K562 (cell line): ENCODE data around the gene CCR8. TPM values are rescaled to one million over a fixed set of nuclear protein-coding genes. Genes with fewer than 3 reads are reported as not detected.

ENCODE experiments used
- ATAC-seq: fragments of 200-7000 bp; cut with Tn5 transposase; 3 replicates; pipeline ENCODE4 v1.9.1; 2020; ENCODE audit warnings: moderate library complexity
- BruUV-seq: library from RNA; stranded (reverse); fragments of 400-500 nt; replicated peaks from 2 replicates; lab custom pipeline; 2021; lab: Mats Ljungman, UMichigan
- CTCF ChIA-PET: fragments of 300-600 bp; formaldehyde crosslinking; extraction: SDS; loops from one replicate; lab custom pipeline; 2021; ENCODE audit warnings: low intra/inter-chr PET ratio; lab: Yijun Ruan, JAX
- POLR2A ChIA-PET: fragments of 300-600, 350-650 bp; sonication (Branson Sonifier 250); formaldehyde crosslinking; extraction: SDS; loops from one replicate; lab custom pipeline; 2021; ENCODE audit warnings: antibody characterized with exemption, inconsistent platforms; lab: Yijun Ruan, JAX
- DNase-seq, 4 experiments: peaks; one replicate each; pipeline versions ENCODE4 v3.0.0 to v3.0.0-alpha.2; 2011 to 2018; ENCODE audit warnings: low spot score in 3 of 4, mixed read lengths in 3 of 4; ENCODE audit errors: extremely low read depth in 1 of 4
- FAIRE-seq: peaks from 2 replicates; lab custom pipeline; 2011; peaks lifted over from hg19 to GRCh38; lab: Jason Lieb, UNC
- H2AFZ ChIP-seq: 2 replicates; pipeline ENCODE4 v1.6.0; 2011; ENCODE audit warnings: low read depth, low read length, control low read depth, inconsistent platforms
- H3K27ac ChIP-seq: fragments of 200-600 bp; 3 replicates; pipeline ENCODE4 v1.8.0; 2011; ENCODE audit warnings: low read depth, mild to moderate bottlenecking, control low read depth, inconsistent platforms, low read length, moderate library complexity, mixed read lengths; ENCODE audit errors: extremely low read depth
- H3K27me3 ChIP-seq, 2 experiments: fragments of 300-600 bp in 1 of 2; 2 replicates in 1 of 2; 3 replicates in 1 of 2; pipeline versions ENCODE4 v1.6.0 to v1.8.0; 2011; ENCODE audit warnings: inconsistent platforms in 2 of 2, low read length in 2 of 2, mild to moderate bottlenecking in 1 of 2, mixed read lengths in 1 of 2, moderate library complexity in 1 of 2; ENCODE audit not compliant: control insufficient read depth in 2 of 2, insufficient read depth in 2 of 2
- H3K36me3 ChIP-seq: fragments of 300-600 bp; 3 replicates; pipeline ENCODE4 v1.8.0; 2011; ENCODE audit warnings: mild to moderate bottlenecking, low read length, inconsistent platforms; ENCODE audit not compliant: control insufficient read depth, insufficient read depth
- H3K4me1 ChIP-seq, 2 experiments: fragments of 200-600 bp in 1 of 2; replicated peaks in 1 of 2; 2 replicates in 1 of 2; 3 replicates in 1 of 2; pipeline versions ENCODE4 v1.5.1 to v1.8.0; 2011; ENCODE audit warnings: inconsistent platforms in 2 of 2, low read length in 2 of 2, mild to moderate bottlenecking in 1 of 2, mixed read lengths in 1 of 2, moderate library complexity in 1 of 2; ENCODE audit not compliant: control insufficient read depth in 2 of 2, insufficient read depth in 2 of 2
- H3K4me2 ChIP-seq: 2 replicates; pipeline ENCODE4 v1.6.1; 2011; ENCODE audit warnings: low read length, control low read depth, inconsistent platforms, mixed read lengths; ENCODE audit not compliant: insufficient read depth
- H3K4me3 ChIP-seq: fragments of 200-600 bp; sonication (generic), shearing (Covaris generic); 2 replicates; pipeline ENCODE4 v1.5.1; 2016; ENCODE audit warnings: control low read depth, inconsistent platforms
- H3K79me2 ChIP-seq: fragments of 200-600 bp; 3 replicates; pipeline ENCODE4 v1.8.0; 2011; ENCODE audit warnings: low read length, inconsistent platforms; ENCODE audit not compliant: control insufficient read depth, insufficient read depth
- H3K9ac ChIP-seq, 2 experiments: 2 replicates each; pipeline versions ENCODE4 v1.6.0 to v1.6.1; 2011; ENCODE audit warnings: low read depth in 2 of 2, low read length in 2 of 2, control low read depth in 1 of 2, inconsistent platforms in 1 of 2, mild to moderate bottlenecking in 1 of 2, mixed read lengths in 1 of 2; ENCODE audit not compliant: insufficient read depth in 1 of 2
- H3K9me1 ChIP-seq: one replicate; pipeline ENCODE4 v1.6.0; 2011; ENCODE audit warnings: inconsistent platforms, mild to moderate bottlenecking, low read length, moderate library complexity; ENCODE audit not compliant: control insufficient read depth, insufficient read depth
- H3K9me3 ChIP-seq: replicated peaks from 2 replicates; pipeline ENCODE4 v1.5.1; 2011; ENCODE audit warnings: low read depth, low read length, inconsistent platforms; ENCODE audit not compliant: control insufficient read depth, insufficient read depth
- H4K20me1 ChIP-seq: replicated peaks from 2 replicates; pipeline ENCODE4 v1.6.1; 2011; ENCODE audit warnings: low read length, inconsistent platforms, mixed read lengths; ENCODE audit not compliant: control insufficient read depth, insufficient read depth
- CBX5 ChIP-seq: IDR thresholded peaks from 2 replicates; pipeline ENCODE4 v1.6.1; 2014; ENCODE audit warnings: low read depth, borderline replicate concordance
- CHD2 ChIP-seq: IDR thresholded peaks from 2 replicates; pipeline ENCODE4 v1.6.1; 2011; ENCODE audit warnings: low read depth, low read length
- EHMT2 ChIP-seq: fragments of 450-650 bp; IDR thresholded peaks from 2 replicates; pipeline ENCODE4 v1.6.1; 2018; ENCODE audit warnings: antibody characterized with exemption
- MAFK ChIP-seq: IDR thresholded peaks from 2 replicates; pipeline ENCODE4 v1.6.1; 2011; ENCODE audit warnings: low read length, improper control_type of control experiment
- POLR3A ChIP-seq: IDR thresholded peaks from 2 replicates; pipeline ENCODE4 v1.6.1; 2011; ENCODE audit warnings: borderline replicate concordance, mild to moderate bottlenecking, moderate library complexity; ENCODE audit not compliant: insufficient read length, insufficient read depth; ENCODE audit errors: extremely low read depth
- RBFOX2 ChIP-seq: fragments of 200-400 bp; formaldehyde crosslinking; IDR thresholded peaks from 2 replicates; pipeline ENCODE4 v1.6.1; 2017; ENCODE audit warnings: low read depth, mild to moderate bottlenecking, low read length, moderate library complexity
- SP2 ChIP-seq: IDR thresholded peaks from 2 replicates; pipeline ENCODE4 v1.6.1; 2011; ENCODE audit warnings: mild to moderate bottlenecking, low read depth, low read length, moderate library complexity; ENCODE audit not compliant: poor library complexity, severe bottlenecking; ENCODE audit errors: extremely low read depth
- TEAD2 ChIP-seq: fragments of 450-650 bp; IDR thresholded peaks from 2 replicates; pipeline ENCODE4 v1.6.1; 2016; ENCODE audit warnings: missing genetic modification characterization, control low read depth, missing compliant biosample characterization
- ZNF436 ChIP-seq: fragments of 250-450, 450-650 bp; sonication (Bioruptor Pico); formaldehyde crosslinking; IDR thresholded peaks from 2 replicates; pipeline ENCODE4 v1.7.0; 2020; ENCODE audit warnings: mild to moderate bottlenecking
- WGBS: fragments of 100-300 bp; shearing (Covaris generic); methylation state at CpG from one replicate; pipeline ENCODE4 v1.1.6; 2016; ENCODE audit warnings: low coverage, mixed read lengths; ENCODE audit not compliant: insufficient coverage; ENCODE audit errors: missing lambda C conversion rate; 5-methylcytosine and 5-hydroxymethylcytosine counted together
- in situ Hi-C: fragments of 300-500 bp; cut with MboI; formaldehyde crosslinking; loops from 4 replicates; pipeline ENCODE4 v1.15.0; 2018; ENCODE audit warnings: inconsistent platforms, mixed read lengths
- intact Hi-C: fragments of 100-400 bp; cut with micrococcal nuclease; formaldehyde crosslinking; loops from 2 replicates; pipeline ENCODE4 v1.14.2; 2022
- polyA plus RNA-seq, 8 experiments: library from polyadenylated mRNA; depleted of rRNA in 4 of 8; stranded (reverse) in 5 of 8; unstranded in 3 of 8; fragments of >200 nt; fragmentation: Nextera tagmentation in 2 of 8; fragmentation: Illumina TruSeq in 1 of 8; extraction: Ambion mirVana in 2 of 8; extraction: Trizol in 1 of 8; gene quantifications; 2 replicates each; pipeline versions ENCODE4 v1.2.1 to v1.2.3, GENCODE V29; 2011 to 2014; ENCODE audit warnings: inconsistent platforms in 1 of 8, missing spikeins in 1 of 8
- total RNA-seq, 7 experiments: library from RNA; depleted of rRNA in 6 of 7; stranded (reverse); fragments of >200 nt in 6 of 7; fragmentation: Illumina TruSeq in 2 of 7; extraction: Trizol in 2 of 7; gene quantifications; 2 replicates each; pipeline versions ENCODE4 v1.2.1 to v1.2.3, GENCODE V29; 2011 to 2021; ENCODE audit warnings: low replicate concordance in 1 of 7
- TF ChIP-seq, protein P1 (sequence below): fragments of 250-450 bp; sonication (Bioruptor Pico); IDR thresholded peaks from 2 replicates; pipeline ENCODE4 v1.4.0; 2020; ENCODE audit warnings: mild to moderate bottlenecking, moderate library complexity

Gene CCR8
- total and polyA plus RNA-seq, 9 of the 15 experiments (the other 6 are each of a cell fraction or from before 2014, with no cell fraction given), result not detected

DNA sequence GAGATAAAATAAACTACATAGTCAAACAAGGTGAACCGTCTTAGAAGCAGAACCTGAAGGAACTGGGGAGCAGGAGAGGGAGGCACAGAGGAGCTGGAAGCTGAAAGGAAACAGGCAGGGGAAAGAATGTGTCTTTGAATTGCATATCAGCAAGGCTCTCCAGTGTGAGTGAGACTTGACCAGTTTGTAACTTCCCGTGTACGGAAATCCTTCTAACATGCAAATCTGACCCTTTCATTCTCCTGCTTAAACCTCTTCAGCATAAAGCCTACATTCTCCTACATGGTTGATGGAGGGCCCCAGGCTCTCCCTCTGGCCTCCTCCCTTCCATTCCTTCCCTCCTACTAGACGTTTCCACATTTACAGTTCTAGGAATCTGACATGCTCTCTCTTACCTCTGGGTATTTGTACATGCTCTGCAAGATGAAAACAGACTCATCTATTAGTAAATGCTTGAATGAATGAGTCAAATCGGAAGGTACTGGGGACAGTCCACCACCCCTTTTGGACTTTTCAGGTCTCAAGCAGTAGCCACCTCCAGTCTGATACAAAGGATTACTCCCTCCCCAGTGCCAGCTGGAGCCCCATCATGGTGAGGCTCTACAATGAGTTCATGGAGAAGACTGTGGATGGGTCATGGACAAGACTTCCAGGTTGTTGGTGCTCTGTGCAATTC, 47.6 kb downstream of the CCR8 start:
- CTCF ChIA-PET, result interaction anchor here (0.8 to 2.0 kb wide), 3 partner anchors 85 to 251 kb away, joined by 3 to 10 read pairs (median 3); no protein-coding TSS in a partner anchor
- ATAC-seq (no peak), DNase-seq (peak in 1 of 4 experiments; percentile 1), FAIRE-seq (no peak)
- peaks cover 33 to 41% of the 10 kb centered on the region in 2 experiments for H3K27me3 ChIP-seq
- in situ Hi-C loops, result no loop called here
- H3K9me3 ChIP-seq, result no peaks in the 10 kb centered on the region
- peaks cover 0 to 3% of the 10 kb centered on the region in 2 experiments; a peak in 2 of 5 replicates for H3K4me1 ChIP-seq
- no peak overlapping the region for H3K27ac ChIP-seq
- no peaks in the 10 kb centered on the region for H4K20me1 ChIP-seq
- no peak overlapping the region for H2AFZ ChIP-seq
- H3K79me2 ChIP-seq, result no peaks in the 10 kb centered on the region
- WGBS, result 5% methylated on average over 5 of the region's 5 CpGs
- H3K9me1 ChIP-seq, result no peaks in the 10 kb centered on the region
- H3K4me2 ChIP-seq, result no peak overlapping the region
- no peak for TF ChIP-seq POLR3A
- TF ChIP-seq MAFK, result no peak
- TF ChIP-seq, protein P1, sequence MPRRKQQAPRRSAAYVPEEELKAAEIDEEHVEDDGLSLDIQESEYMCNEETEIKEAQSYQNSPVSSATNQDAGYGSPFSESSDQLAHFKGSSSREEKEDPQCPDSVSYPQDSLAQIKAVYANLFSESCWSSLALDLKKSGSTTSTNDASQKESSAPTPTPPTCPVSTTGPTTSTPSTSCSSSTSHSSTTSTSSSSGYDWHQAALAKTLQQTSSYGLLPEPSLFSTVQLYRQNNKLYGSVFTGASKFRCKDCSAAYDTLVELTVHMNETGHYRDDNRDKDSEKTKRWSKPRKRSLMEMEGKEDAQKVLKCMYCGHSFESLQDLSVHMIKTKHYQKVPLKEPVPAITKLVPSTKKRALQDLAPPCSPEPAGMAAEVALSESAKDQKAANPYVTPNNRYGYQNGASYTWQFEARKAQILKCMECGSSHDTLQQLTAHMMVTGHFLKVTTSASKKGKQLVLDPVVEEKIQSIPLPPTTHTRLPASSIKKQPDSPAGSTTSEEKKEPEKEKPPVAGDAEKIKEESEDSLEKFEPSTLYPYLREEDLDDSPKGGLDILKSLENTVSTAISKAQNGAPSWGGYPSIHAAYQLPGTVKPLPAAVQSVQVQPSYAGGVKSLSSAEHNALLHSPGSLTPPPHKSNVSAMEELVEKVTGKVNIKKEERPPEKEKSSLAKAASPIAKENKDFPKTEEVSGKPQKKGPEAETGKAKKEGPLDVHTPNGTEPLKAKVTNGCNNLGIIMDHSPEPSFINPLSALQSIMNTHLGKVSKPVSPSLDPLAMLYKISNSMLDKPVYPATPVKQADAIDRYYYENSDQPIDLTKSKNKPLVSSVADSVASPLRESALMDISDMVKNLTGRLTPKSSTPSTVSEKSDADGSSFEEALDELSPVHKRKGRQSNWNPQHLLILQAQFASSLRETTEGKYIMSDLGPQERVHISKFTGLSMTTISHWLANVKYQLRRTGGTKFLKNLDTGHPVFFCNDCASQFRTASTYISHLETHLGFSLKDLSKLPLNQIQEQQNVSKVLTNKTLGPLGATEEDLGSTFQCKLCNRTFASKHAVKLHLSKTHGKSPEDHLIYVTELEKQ (CRISPR knock-in tag), result no peak
- TF ChIP-seq TEAD2 (tag), result no peak
- no peak for TF ChIP-seq RBFOX2
- no peak for TF ChIP-seq CBX5
- TF ChIP-seq CHD2, result no peak
- no peak for TF ChIP-seq SP2
- TF ChIP-seq ZNF436, result no peak
- no peak for TF ChIP-seq EHMT2
- no peak overlapping the region for H3K9ac ChIP-seq
- no peak overlapping the region for H3K4me3 ChIP-seq
- BruUV-seq, result no TSS peak
- intact Hi-C loops, result loop anchor here (5.0 kb wide), 2 partner anchors 170 to 250 kb away; no protein-coding TSS in a partner anchor
- H3K36me3 ChIP-seq, result no peaks in the 10 kb centered on the region
- POLR2A ChIA-PET, result interaction anchor here (0.5 kb wide), 1 partner anchor 202 kb away, joined by 3 read pairs; no protein-coding TSS in a partner anchor
